GM18526 (cell line): ENCODE measurements around the gene L3MBTL2.

Source experiments
- POLR2A ChIP-seq: IDR thresholded peaks from 3 replicates; pipeline ENCODE4 v1.6.1; 2011; ENCODE audit not compliant: insufficient read length; ENCODE audit errors: extremely low read depth

L3MBTL2 gene

GRCh38 chr22:41245917-41246499 is 40.9 kb downstream of the L3MBTL2 start:
- no peak for TF ChIP-seq POLR2A

GRCh38 chr22:41247703-41248102 is 42.6 kb downstream of the L3MBTL2 start:
- no peak for TF ChIP-seq POLR2A

DNA sequence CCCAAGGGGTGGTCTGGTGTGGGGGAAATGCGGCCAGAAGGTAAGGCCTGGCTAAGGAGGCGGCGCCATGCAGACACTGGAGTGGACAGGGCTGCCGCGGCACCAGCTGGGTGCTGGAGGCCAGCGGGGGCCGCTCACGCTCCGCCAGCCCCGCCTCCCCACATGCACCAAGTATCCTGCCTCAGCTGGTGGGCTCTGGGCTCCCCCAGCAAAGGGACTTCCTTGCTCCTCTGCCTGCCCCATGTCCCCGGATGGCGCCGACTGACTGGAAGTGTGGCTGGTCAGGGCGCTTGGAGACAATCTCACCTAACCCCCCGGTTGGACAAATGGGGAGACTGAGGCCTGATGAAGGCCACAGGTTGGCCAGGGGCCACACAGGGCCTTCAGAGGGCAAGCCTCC is 43.2 kb downstream of the L3MBTL2 start:
- TF ChIP-seq POLR2A = no peak

DNA sequence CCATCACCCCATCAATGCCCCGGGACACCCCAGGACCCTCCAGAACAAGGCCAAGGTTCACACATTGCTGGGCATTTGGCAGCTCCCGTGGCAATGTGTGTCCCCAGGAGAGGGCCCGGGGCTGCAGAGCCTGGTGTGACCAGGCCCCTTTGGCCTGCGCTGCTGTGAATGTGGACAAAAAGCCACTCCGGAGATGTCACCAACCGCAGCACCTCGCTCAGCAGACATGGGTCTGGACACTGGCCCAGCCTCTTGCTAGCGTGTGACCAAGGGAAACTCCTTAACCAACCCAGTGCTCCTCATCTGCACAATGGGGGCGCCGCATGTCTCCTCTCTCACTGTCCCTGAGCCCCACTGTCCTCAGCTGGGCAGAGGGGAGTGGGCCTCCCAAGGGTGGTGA is 43.6 kb downstream of the L3MBTL2 start:
- no peak for TF ChIP-seq POLR2A

DNA sequence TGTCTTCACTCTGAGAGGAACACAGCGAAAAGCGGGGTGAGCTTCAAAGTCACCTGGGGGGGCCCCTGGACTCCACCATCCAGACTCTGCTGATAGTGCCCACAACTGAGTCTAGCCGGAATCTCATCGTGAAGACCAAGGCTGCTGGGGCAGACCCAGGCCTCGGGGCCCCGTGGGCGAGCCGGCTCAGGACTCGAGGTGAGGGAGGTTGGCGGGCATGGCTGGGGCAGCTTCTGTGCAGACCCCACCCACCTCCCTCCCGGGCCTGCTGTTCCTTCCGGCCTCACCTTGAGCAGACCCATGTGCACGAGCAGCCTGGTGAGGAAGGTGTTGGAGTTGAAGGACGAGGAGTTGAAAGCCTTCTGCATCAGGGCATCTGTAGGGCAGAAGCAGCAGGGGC is 44.3 kb downstream of the L3MBTL2 start:
- TF ChIP-seq POLR2A = no peak

- TF ChIP-seq POLR2A = no peak
Measured at GRCh38 chr22:41250127-41250526, 45.0 kb downstream of the L3MBTL2 start.

GRCh38 chr22:41252365-41252764 is 47.3 kb downstream of the L3MBTL2 start:
- no peak for TF ChIP-seq POLR2A

GRCh38 chr22:41254230-41254629 is 49.1 kb downstream of the L3MBTL2 start:
- no peak for TF ChIP-seq POLR2A

- TF ChIP-seq POLR2A = no peak
Measured at GRCh38 chr22:41256254-41257253, 51.4 kb downstream of the L3MBTL2 start.

DNA sequence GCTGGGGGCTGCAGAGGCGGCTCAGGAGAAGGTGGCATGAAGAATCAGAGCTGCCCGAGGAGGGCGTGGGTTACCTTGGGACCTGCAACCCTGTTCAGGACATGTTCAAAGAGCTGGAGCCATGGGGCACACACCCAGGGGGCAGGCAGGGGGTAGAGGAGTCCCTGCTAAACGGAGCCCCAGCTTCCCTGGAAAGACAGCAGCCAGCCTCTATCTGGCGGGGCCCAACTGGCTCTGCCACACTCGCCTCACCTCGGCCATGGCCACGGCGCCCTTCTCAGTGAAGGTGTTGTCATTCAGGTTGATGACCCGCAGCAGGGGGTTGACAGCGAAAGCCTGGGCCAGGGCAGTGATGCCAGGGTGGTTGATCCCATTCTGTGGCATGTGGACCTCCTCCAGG is 52.6 kb downstream of the L3MBTL2 start:
- no peak for TF ChIP-seq POLR2A

- no peak for TF ChIP-seq POLR2A
Measured at GRCh38 chr22:41260871-41261270, 55.8 kb downstream of the L3MBTL2 start.

- no peak for TF ChIP-seq POLR2A
Measured at GRCh38 chr22:41261541-41262249, 56.6 kb downstream of the L3MBTL2 start.

DNA sequence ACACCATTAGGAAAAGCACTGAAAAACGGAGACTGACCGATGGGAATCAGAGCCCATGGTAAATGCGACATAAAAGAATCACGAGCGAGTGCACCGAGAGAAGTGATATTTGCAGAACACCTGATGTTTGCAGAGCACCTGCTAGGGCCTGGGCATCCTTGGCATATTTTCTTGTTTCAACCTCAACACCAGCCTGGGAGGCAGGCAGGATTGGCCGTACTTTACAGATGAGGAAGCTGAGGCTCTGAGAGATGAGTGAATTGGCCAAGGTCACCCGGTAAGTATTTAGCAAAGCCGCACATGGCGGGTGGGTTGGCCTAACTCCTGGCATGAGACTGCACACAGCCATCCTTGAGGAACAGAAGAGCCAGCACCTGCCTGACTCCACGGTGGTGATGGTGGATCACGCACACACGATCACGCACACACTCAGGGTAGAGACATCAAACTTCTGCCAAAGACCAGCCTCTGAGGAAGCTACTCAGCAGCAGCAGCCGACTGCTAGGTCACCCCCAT is 57.2 kb downstream of the L3MBTL2 start:
- TF ChIP-seq POLR2A = no peak

- TF ChIP-seq POLR2A = no peak
Measured at GRCh38 chr22:41263704-41264103, 58.6 kb downstream of the L3MBTL2 start.

DNA sequence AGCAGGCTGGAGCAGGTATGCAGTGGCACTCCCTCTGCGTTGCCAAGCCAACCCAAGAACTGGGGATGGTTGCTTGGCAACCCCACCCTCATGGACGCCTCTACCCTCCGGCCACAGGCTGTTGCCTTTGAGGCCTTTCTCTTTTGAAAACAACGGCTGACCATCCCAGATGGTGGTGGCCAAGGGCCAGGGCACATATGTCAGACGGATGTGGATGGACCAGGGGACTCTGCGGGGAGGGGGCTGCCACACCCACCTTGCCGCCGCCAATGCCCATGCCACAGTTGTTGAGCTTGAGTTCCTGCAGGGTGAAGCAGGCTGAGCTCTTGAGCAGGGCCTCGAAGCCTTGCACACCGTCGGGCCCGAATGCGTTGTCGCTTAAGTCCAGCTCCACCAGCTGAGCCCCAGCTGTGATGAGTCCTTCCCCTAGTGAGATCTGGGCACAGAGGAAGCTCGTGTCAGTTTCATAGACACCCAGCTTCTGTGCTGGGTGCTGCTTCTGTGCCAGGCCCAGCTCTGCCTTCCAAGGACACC is 59.4 kb downstream of the L3MBTL2 start:
- no peak for TF ChIP-seq POLR2A
